Hair follicular keratinocyte (primary cell): ENCODE results near the gene PMPCA. TPM values are rescaled to one million over a fixed set of nuclear protein-coding genes. Genes with fewer than 3 reads are reported as not detected.

Experiments used
- total RNA-seq: library from RNA; depleted of rRNA; stranded (reverse); fragments of >200 nt; gene quantifications from 2 replicates; pipeline ENCODE4 v1.2.3, GENCODE V29; 2015

PMPCA gene
- 45.6 and 64.0 TPM in 2 replicates for total RNA-seq

GRCh38 chr9:136410500-136411287 is at the start of gene PMPCA, which contains the start of gene ENTR1:
PMPCA (plus strand) TSS chr9:136410658; CDS start chr9:136410669, 11 bp downstream.
ENTR1 (minus strand) TSS chr9:136410614; CDS start chr9:136410397, 217 bp downstream.

GRCh38 chr9:136363106-136363948 is 47.1 kb upstream of the PMPCA start, which contains the start of gene DNLZ:
DNLZ (minus strand) TSS chr9:136363744; CDS start chr9:136363714, 30 bp downstream.

DNA sequence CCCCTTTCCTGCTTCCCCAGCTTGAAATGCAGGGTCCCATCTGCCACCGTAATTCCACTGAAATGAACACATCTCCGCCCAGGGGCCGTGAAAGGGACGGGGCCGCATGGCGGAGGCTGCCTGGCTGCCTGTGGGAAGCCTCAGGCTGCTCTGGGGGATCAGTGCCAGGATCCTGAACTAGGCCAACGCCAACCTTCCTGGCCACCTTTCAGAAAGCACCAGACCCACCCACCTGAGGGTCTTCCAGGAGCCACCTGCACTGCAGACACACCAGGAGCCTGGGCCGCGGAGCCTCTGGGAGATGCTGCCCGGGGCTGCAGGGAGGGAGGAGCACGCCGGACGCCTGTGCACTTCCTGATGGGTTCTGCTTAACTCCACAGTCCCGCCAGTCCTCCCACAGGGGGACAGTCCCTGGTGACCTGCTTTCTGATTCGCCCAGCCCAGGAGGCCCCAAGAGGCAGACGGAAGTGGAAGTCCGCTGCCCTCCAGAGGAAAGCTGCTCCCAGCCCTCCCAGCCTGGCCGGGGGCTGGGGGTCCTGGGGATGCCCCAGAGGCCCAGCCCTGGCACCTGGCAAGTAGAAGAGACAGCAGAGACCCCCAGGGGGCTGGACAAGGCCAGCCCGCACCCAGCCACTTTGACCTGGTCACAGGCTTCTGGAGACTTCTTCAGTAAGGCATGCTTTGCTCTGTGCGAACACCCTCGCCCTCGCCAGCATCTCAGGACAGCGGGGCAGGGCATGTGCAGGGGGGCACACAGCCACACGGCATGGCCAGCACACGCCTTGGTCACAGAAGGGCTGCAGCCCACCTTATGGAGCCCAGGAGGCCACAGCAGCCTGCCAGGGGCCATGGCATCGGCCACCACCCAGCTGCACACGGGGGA is 36.9 kb upstream of the PMPCA start, which contains the start of gene CARD9:
Gene CARD9 (minus strand): TSS at position 370 of the 883 bp plus-strand sequence. CDS start 1,591 bp downstream, outside the sequence.

GRCh38 chr9:136400038-136400834 is 10.2 kb upstream of the PMPCA start, which contains the start of gene SNAPC4:
SNAPC4 (minus strand) TSS chr9:136400170; CDS start chr9:136398428, 1,742 bp downstream.

DNA sequence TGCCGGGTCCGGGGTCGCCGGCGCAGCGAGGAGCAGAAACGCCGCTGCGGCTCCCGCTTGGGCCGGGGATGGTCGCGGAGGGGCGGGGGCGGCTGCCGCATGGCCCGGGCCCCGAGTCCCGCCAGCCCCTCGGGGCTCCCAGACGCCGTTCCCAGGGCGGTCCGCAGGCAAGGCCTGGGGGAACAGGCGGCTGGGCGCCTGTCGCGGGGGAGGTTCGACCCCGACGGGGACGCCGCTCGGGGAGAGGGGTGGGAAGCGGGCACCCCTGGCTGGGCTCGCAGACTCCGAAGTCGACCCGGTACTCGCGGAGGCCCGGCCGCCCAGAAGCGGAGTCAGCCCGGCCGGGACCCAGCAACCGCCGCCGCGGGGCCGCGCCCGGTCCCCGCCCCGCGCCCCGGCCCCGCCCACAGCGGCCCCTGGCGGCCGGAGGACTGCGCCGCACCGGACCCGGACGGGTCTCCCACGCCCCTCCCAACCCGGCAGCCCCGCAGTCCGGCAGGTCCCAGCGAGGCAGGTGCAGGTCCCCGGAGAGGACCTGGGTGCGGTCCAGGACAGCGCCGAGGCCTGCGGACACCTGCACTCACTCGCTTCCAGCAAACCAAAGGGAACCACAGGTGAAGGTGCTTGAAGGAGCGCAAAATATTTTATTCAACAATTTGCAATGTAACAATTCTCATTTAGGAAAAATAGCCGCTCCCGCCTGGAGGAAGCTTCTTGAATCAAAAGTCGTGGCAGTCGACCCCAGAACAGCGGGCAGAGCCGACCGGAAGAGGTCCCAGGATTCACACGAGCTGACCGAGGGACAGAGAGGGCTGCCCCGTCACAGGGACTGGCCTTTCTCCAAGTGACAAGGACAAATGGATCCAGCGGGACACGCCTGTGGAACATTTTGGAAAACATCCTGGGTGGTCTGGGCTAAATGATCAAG is 29.3 kb downstream of the PMPCA start, which contains the start of gene INPP5E:
Gene INPP5E (minus strand): TSS at position 365 of the 928 bp plus-strand sequence. CDS start 426 bp downstream, outside the sequence.

Other genes with a start within 250 kb of the PMPCA start
- not detected in 2 replicates for gene LHX3, start 205.5 kb upstream of the PMPCA start, total RNA-seq
- gene QSOX2, start 164.8 kb upstream of the PMPCA start, total RNA-seq, result 12.3 and 15.1 TPM in 2 replicates
- not detected in 2 replicates for gene CCDC187, start 106.6 kb upstream of the PMPCA start, total RNA-seq
- 6.9 and 18.3 TPM in 2 replicates for gene GPSM1, start 83.1 kb upstream of the PMPCA start, total RNA-seq
- 25.3 and 30.5 TPM in 2 replicates for gene DNLZ, start 46.9 kb upstream of the PMPCA start, total RNA-seq
- 0.08 and 0.19 TPM in 2 replicates for gene CARD9, start 37.0 kb upstream of the PMPCA start, total RNA-seq
- gene SNAPC4, start 10.5 kb upstream of the PMPCA start, total RNA-seq, result 7.6 and 10.5 TPM in 2 replicates
- gene ENTR1, start within 50 bp of the PMPCA start, total RNA-seq, result 48.7 and 61.1 TPM in 2 replicates
- 8.8 and 10.5 TPM in 2 replicates for gene INPP5E, start 29.2 kb downstream of the PMPCA start, total RNA-seq
- gene SEC16A, start 72.4 kb downstream of the PMPCA start, total RNA-seq, result 45.4 and 52.5 TPM in 2 replicates
- 62.9 and 93.1 TPM in 2 replicates for gene NOTCH1, start 135.4 kb downstream of the PMPCA start, total RNA-seq